Measurements from ENCODE around the gene PEMT.
"Not testable (repeated sequence)": the region's sequence is repeated elsewhere in the genome, so short reads cannot be mapped to it uniquely, and the experiment has no call there.

Gene PEMT

GRCh38 chr17:17465878-17466277, 125.6 kb downstream of the PEMT start:
- DNase-seq (ENCODE audit: extremely low read depth in 1 of 2, low read depth in 1 of 2): not testable (repeated sequence)

- no peak for DNase-seq (ENCODE audit: extremely low read depth in 1 of 2, low read depth in 1 of 2)
These were observed 127.7 kb downstream of the PEMT start for GRCh38 chr17:17463821-17464220.

- no peak for DNase-seq (ENCODE audit: extremely low read depth in 1 of 2, low read depth in 1 of 2)
These were observed 129.3 kb downstream of the PEMT start for GRCh38 chr17:17462048-17462824.

- DNase-seq (ENCODE audit: extremely low read depth in 1 of 2, low read depth in 1 of 2): no peak
These were observed 131.5 kb downstream of the PEMT start for GRCh38 chr17:17460038-17460437.

- DNase-seq (ENCODE audit: extremely low read depth in 1 of 2, low read depth in 1 of 2): no peak
These were observed 133.8 kb downstream of the PEMT start for GRCh38 chr17:17457680-17458079.

- no peak for DNase-seq (ENCODE audit: extremely low read depth in 1 of 2, low read depth in 1 of 2)
These were observed 135.3 kb downstream of the PEMT start for GRCh38 chr17:17456251-17456650.

All from activated CD8-positive, alpha-beta memory T cell treated with anti-CD3 and anti-CD28 coated beads for 1 hour (primary cell).